Tibial nerve (tissue), 4 donors: Measurements from ENCODE around the gene UGT3A2. TPM values are rescaled to one million over a fixed set of nuclear protein-coding genes. Genes with fewer than 3 reads are reported as not detected.

Experiments
- DNase-seq, 2 donors: peaks; one replicate each; pipeline ENCODE4 v3.0.0-alpha.2; 2019; ENCODE audit warnings: low spot score in 2 of 2
- H3K27ac ChIP-seq, 4 donors: fragments of 200-600 bp; sonication (generic) in 3 of 4; one replicate each; pipeline ENCODE4 v1.5.1; 2017 to 2019; ENCODE audit warnings: mild to moderate bottlenecking in 1 of 4
- H3K27me3 ChIP-seq, 2 donors: fragments of 200-600 bp; sonication (generic) in 1 of 2; one replicate each; pipeline versions ENCODE4 v1.5.1 to v1.6.0; 2017 to 2019
- H3K36me3 ChIP-seq, 3 donors: fragments of 200-600 bp; sonication (generic); one replicate each; pipeline ENCODE4 v1.5.1; 2018 to 2019
- H3K4me1 ChIP-seq, 4 donors: fragments of 200-600 bp; sonication (generic) in 3 of 4; one replicate each; pipeline ENCODE4 v1.5.1; 2017 to 2019
- H3K4me3 ChIP-seq, 4 donors: fragments of 200-600 bp; sonication (generic) in 3 of 4; one replicate each; pipeline ENCODE4 v1.5.1; 2017 to 2019; ENCODE audit warnings: mild to moderate bottlenecking in 1 of 4, moderate library complexity in 1 of 4
- H3K9me3 ChIP-seq, 4 donors: fragments of 200-600 bp; sonication (generic) in 3 of 4; one replicate each; pipeline ENCODE4 v1.5.1; 2017 to 2019
- EP300 ChIP-seq, 2 donors: sonication (generic); formaldehyde crosslinking; IDR thresholded peaks; one replicate each; pipeline ENCODE4 v1.6.1; 2017; ENCODE audit warnings: antibody characterized with exemption in 2 of 2, mild to moderate bottlenecking in 1 of 2
- POLR2A ChIP-seq, 2 donors: fragments of 450-650 bp; IDR thresholded peaks; one replicate each; pipeline ENCODE4 v1.6.1; 2017; ENCODE audit warnings: antibody characterized with exemption in 2 of 2, mild to moderate bottlenecking in 2 of 2, moderate library complexity in 2 of 2
- WGBS, 2 donors: methylation state at CpG; one replicate each; pipeline ENCODE4 v1.1.5; 2018; 5-methylcytosine and 5-hydroxymethylcytosine counted together
- total RNA-seq, 4 donors: library from RNA; depleted of rRNA; stranded (reverse); fragments of >200 nt; gene quantifications; one replicate each; pipeline ENCODE4 v1.1.0, GENCODE V29; 2016
- TF ChIP-seq, protein P1 (sequence below), 5 experiments: fragments of 200-600 bp in 3 of 5; fragments of 450-650 bp in 2 of 5; sonication (generic) in 3 of 5; IDR thresholded peaks; one replicate each; pipeline ENCODE4 v1.5.1; 2016 to 2019; ENCODE audit warnings: antibody characterized with exemption in 5 of 5, mild to moderate bottlenecking in 3 of 5, moderate library complexity in 2 of 5

The UGT3A2 gene
- total RNA-seq, 4 donors from 2014 or later: not detected

DNA sequence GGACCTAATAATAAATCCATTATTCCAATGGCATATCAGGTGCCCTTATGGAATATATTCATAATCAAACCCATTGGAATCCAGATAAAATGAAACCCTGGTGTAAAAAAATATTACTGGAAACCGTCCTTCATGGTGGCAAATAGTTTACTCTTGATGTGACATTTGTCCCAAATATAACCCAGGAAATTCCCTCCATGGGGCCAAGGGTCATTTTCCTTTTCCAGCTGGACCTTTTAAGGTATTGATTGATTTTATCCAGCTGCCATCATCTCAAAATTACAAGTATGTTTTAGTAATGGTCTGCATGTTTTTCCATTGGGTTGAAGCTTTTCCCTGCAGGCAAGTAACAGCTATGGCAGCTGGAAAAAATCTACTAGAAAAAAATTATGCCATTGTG is 67.1 kb downstream of the UGT3A2 start:
- 67 to 75% methylated on average over 1 of the region's 1 CpG for WGBS, 2 donors
- Histone ChIP-seq H3K27ac (no peak overlapping the region), H3K27me3 (no peaks in the 10 kb centered on the region), H3K4me1 (no peaks in the 10 kb centered on the region), H3K36me3 (no peaks in the 10 kb centered on the region), H3K4me3 (no peak overlapping the region), H3K9me3 (no peaks in the 10 kb centered on the region)
- TF ChIP-seq, protein P1, sequence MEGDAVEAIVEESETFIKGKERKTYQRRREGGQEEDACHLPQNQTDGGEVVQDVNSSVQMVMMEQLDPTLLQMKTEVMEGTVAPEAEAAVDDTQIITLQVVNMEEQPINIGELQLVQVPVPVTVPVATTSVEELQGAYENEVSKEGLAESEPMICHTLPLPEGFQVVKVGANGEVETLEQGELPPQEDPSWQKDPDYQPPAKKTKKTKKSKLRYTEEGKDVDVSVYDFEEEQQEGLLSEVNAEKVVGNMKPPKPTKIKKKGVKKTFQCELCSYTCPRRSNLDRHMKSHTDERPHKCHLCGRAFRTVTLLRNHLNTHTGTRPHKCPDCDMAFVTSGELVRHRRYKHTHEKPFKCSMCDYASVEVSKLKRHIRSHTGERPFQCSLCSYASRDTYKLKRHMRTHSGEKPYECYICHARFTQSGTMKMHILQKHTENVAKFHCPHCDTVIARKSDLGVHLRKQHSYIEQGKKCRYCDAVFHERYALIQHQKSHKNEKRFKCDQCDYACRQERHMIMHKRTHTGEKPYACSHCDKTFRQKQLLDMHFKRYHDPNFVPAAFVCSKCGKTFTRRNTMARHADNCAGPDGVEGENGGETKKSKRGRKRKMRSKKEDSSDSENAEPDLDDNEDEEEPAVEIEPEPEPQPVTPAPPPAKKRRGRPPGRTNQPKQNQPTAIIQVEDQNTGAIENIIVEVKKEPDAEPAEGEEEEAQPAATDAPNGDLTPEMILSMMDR (IDR thresholded peaks at IDR 0.05): no peak
- TF ChIP-seq POLR2A (IDR thresholded peaks at IDR 0.05): no peak
- TF ChIP-seq EP300 (IDR thresholded peaks at IDR 0.05): no peak
- DNase-seq: no peak

DNA sequence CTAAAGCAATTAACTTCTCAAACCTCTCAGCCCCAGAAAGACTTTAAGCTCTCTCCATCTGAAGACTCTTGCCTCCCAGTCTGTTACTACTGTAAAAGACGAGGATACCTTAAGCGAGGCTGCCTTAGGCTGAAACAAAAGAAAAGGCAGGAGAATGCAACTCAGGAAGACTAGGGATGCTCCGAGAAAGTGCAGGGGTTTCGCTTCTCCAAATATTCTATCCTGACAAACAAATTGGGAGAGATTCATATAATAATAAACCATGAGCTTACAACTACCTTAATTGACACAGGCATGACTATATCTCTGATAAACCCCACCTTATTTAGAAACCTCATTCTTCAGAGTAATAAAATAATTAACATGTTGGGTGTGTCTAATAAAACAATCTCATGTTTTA is 70.6 kb downstream of the UGT3A2 start:
- WGBS, 2 donors: 81 to 86% methylated on average over 4 of the region's 4 CpGs
- Histone ChIP-seq H3K4me3 (no peak overlapping the region), H3K27me3 (peaks cover 0 to 2% of the 10 kb centered on the region in 2 donors), H3K9me3 (no peaks in the 10 kb centered on the region), H3K27ac (no peak overlapping the region), H3K36me3 (no peaks in the 10 kb centered on the region), H3K4me1 (no peaks in the 10 kb centered on the region)
- TF ChIP-seq, protein P1 (IDR thresholded peaks at IDR 0.05): no peak
- TF ChIP-seq POLR2A (IDR thresholded peaks at IDR 0.05): no peak
- no peak for TF ChIP-seq EP300 (IDR thresholded peaks at IDR 0.05)
- no peak for DNase-seq

DNA sequence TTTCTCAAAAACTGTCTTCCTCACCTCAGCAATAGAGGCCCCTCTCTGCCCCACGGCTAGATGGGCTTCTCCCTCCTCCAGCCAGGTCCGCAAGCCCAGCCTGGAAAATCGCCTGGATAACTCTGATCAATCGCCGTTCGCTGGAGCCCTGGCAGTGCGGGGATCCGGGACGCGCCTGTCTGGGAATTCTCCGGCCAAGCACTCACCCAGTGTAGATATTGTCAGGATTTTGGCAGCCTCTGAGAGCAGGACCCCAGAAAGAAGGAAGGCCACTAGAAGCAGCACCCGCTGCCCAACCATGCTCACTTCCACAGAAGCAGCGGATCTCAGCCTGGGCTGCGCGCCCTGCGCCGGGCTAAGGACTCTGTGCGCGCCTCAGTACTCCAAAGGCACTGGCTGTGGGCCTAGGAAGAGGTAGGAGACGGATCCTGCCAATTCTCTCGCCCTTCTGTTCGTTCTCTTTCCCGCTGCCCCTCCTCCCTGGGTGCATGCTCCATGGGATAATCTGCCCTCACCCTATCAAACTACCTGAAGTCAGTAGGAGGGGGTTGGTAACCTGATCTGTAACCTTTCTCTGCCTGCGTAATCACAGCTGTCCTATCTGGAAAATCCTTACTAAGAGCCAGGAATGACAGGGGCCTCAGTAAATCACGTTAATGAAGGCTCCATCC is 75.6 kb downstream of the UGT3A2 start, which contains the start of gene UGT3A1:
UGT3A1 (minus strand) TSS at position 450 of the 671 bp plus-strand sequence; CDS start at position 300, 150 bp downstream.
- H3K4me3 ChIP-seq: no peak within 1 kb of the TSS
- WGBS, 2 donors: 5 to 14% methylated on average over 25 of the region's 25 CpGs
- H3K9me3 ChIP-seq: peaks cover 0 to 6% (median 0%) of the 10 kb centered on the region in 4 donors
- no peak for TF ChIP-seq EP300 (IDR thresholded peaks at IDR 0.05)
- TF ChIP-seq POLR2A (IDR thresholded peaks at IDR 0.05): no peak
- TF ChIP-seq, protein P1 (IDR thresholded peaks at IDR 0.05): no peak
- peaks cover 0 to 3% of the 10 kb centered on the region in 2 donors for H3K27me3 ChIP-seq
- H3K36me3 ChIP-seq: no peaks in the 10 kb centered on the region
- H3K4me1 ChIP-seq: no peaks in the 10 kb centered on the region
- no peak for DNase-seq
- no peak within 1 kb of the TSS for H3K27ac ChIP-seq

DNA sequence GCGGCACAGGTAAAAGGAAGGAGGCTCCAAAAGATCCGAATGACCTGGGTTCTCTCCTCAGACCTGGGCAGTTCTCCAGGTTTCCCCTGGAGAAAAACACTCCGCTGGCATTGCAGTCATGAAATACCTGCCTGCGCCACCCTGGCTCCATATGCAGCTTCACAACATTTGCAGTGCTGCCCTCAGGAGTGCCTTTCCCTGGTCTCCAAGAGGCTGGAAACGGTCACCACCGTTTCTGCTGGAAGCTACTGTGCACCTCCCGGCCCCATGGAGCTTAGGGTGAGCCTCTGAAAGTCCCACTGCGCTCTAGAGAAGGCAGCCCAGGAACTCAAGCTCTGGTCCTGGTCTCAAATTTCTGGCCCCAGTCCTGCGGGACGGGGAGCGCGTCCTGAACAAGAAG is 76.2 kb downstream of the UGT3A2 start:
- Histone ChIP-seq H3K27ac (no peak overlapping the region), H3K9me3 (peaks cover 0 to 6% (median 0%) of the 10 kb centered on the region in 4 donors), H3K4me1 (no peaks in the 10 kb centered on the region), H3K4me3 (no peak overlapping the region), H3K36me3 (no peaks in the 10 kb centered on the region), H3K27me3 (peaks cover 0 to 3% of the 10 kb centered on the region in 2 donors)
- WGBS, 2 donors: 31 to 35% methylated on average over 10 to 12 of the region's 12 CpGs
- no peak for DNase-seq
- TF ChIP-seq POLR2A (IDR thresholded peaks at IDR 0.05) (no peak), EP300 (IDR thresholded peaks at IDR 0.05) (no peak)
- TF ChIP-seq, protein P1 (IDR thresholded peaks at IDR 0.05): no peak

DNA sequence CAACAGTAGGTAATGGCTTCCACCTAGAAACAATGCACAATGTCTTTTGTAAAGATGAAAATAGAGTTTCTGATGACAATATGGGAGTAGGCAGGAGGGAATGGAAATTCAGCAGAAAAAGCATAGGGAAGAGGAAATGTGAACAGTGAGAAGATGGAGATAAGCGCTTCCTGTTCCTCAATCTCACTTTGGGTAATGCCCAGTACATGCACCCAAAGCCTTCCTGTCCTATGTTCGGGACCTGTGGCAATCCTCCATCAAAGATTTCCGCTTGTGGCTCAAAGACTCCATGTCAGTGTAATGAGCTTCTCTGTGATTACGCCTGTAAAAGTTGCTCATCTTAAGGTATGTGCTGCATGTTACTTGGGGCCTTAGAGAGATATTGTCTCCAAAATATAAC is 78.2 kb downstream of the UGT3A2 start:
- TF ChIP-seq POLR2A (IDR thresholded peaks at IDR 0.05) (no peak), EP300 (IDR thresholded peaks at IDR 0.05) (no peak)
- TF ChIP-seq, protein P1 (IDR thresholded peaks at IDR 0.05): no peak
- H3K27me3 ChIP-seq: peaks cover 0 to 3% of the 10 kb centered on the region in 2 donors
- H3K27ac ChIP-seq: no peak overlapping the region
- DNase-seq: no peak
- H3K4me1 ChIP-seq: no peaks in the 10 kb centered on the region
- 59 to 67% methylated on average over 4 of the region's 4 CpGs for WGBS, 2 donors
- no peak overlapping the region for H3K4me3 ChIP-seq
- no peaks in the 10 kb centered on the region for H3K36me3 ChIP-seq
- peaks cover 0 to 6% (median 0%) of the 10 kb centered on the region in 4 donors for H3K9me3 ChIP-seq
